ENCODE results near the gene NGFR.
A peak's percentile ranks its signal among the peaks of the same experiment; 100 is the strongest.

The NGFR gene

DNA sequence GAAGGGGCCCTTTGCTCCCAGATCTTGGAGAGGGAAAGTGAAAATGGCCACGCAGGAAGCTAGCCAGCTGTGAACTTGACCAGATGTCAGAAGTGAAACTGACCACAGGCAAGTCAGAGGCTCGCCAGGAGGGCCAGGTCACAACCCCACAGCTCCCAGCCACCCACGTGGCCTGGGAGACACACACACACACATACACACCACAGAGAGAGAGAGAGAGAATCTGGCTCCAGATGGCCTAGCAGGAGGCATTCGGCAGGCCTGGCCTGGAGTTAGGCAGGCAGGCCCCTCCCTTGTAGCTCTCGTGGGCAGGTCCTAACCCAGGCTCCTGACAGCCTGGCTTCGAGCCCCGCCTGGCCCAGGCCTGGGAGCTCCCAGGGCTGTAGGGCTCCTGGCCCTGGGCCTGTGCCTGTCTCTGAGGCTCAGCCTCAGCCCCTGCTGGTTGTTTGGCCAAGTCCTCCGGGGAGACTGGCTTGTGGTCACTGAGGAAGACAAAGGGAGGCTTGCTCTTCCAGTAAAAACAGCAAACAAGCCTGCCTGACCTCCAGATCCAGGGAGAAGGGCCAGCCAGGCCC is 20.2 kb downstream of the NGFR start:
- TF ChIP-seq, protein P1, sequence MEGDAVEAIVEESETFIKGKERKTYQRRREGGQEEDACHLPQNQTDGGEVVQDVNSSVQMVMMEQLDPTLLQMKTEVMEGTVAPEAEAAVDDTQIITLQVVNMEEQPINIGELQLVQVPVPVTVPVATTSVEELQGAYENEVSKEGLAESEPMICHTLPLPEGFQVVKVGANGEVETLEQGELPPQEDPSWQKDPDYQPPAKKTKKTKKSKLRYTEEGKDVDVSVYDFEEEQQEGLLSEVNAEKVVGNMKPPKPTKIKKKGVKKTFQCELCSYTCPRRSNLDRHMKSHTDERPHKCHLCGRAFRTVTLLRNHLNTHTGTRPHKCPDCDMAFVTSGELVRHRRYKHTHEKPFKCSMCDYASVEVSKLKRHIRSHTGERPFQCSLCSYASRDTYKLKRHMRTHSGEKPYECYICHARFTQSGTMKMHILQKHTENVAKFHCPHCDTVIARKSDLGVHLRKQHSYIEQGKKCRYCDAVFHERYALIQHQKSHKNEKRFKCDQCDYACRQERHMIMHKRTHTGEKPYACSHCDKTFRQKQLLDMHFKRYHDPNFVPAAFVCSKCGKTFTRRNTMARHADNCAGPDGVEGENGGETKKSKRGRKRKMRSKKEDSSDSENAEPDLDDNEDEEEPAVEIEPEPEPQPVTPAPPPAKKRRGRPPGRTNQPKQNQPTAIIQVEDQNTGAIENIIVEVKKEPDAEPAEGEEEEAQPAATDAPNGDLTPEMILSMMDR (IDR thresholded peaks at IDR 0.05): no peak
- Mint-ChIP-seq H3K4me1 (peaks cover 65% of the 10 kb centered on the region), H3K36me3 (ENCODE audit: low read depth) (no peaks in the 10 kb centered on the region), H3K27ac (peak overlapping the region; percentile 97), H3K9me3 (no peaks in the 10 kb centered on the region), H3K27me3 (ENCODE audit: low read depth, poor library complexity) (peaks cover 3% of the 10 kb centered on the region), H3K4me3 (peak overlapping the region; percentile 1)
- peak; percentile 68 for DNase-seq

DNA sequence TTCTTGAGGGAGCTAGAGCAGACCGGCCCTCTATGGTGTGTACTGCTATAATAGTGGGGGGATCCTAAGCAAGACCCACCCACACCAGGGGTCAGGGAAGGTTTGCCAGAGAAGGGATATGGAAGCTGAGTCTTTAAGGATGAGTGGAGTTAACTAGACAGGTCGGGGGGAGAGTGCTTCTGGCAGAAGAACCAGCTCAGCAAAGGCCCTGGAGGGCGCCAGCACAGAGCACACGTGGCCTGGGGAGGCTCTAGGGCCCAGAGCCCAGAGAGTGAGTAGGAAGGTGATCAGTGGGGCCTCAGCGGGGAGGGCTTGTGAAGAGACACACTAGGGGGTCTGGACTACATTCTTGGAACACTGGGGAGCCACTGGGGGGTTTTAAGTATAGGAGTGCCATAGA is 21.1 kb downstream of the NGFR start:
- Mint-ChIP-seq H3K36me3 (ENCODE audit: low read depth) (no peaks in the 10 kb centered on the region), H3K4me1 (peaks cover 70% of the 10 kb centered on the region), H3K4me3 (no peak overlapping the region), H3K9me3 (no peaks in the 10 kb centered on the region), H3K27me3 (ENCODE audit: low read depth, poor library complexity) (peaks cover 3% of the 10 kb centered on the region), H3K27ac (peak overlapping the region; percentile 70)
- TF ChIP-seq, protein P1 (IDR thresholded peaks at IDR 0.05): no peak
- no peak for DNase-seq

DNA sequence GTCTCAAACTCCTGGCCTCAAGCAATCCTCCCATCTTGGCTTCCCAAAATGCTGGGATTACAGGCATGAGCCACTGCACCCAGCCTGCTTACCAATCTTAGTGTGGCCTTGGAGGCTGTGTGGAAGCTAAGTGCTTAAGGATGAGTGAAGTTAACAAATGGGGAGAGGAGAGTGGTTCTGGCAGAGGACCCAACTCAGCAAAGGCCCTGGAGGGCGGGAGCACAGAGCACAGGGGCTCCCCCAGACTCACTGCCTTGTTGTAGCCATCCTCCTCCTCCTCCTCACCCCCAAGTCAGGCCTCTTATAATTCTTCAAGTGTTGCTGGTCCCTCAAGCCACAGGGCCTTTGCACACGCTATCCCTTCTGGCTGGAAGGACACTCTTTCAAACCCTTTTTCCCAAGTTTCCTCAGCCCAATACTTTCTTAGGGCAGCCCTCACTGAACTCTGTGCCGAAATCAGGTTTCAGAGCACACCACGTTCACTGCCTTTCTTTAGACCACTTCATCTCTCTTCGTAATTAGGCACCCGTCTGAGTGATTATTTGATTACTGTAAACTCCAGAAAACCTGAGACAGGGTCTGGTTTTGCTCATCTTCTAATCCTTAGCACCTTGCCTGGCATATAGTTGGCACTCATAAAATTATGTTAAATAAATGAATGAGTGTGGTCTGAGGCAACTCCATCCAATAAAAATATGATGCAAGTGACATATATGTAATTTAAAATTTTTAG is 23.4 kb downstream of the NGFR start:
- Mint-ChIP-seq H3K4me3 (no peak overlapping the region), H3K27me3 (ENCODE audit: low read depth, poor library complexity) (peaks cover 11% of the 10 kb centered on the region), H3K9me3 (no peaks in the 10 kb centered on the region), H3K27ac (no peak overlapping the region), H3K36me3 (ENCODE audit: low read depth) (no peaks in the 10 kb centered on the region), H3K4me1 (peaks cover 74% of the 10 kb centered on the region)
- no peak for DNase-seq
- TF ChIP-seq, protein P1 (IDR thresholded peaks at IDR 0.05): no peak

DNA sequence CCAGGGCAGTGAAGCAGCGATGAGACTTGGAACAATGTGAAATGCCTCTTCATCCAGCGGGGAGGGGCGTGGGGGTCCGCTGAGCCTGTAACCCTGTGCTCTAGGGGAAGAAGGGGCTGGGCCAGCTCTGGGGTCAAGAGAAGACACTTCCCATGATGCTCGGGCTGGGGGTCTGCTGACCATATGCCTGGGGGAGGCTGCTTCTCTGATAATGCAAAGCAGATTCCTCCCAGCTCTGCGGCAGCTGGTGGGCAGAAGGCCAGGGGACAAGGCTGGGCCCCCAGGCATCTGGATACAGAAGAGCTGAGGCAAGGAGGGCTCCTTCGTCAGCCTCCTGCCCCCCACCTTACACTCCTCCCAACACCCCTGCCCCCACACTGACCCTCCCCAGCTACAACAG is 24.7 kb downstream of the NGFR start:
- no peaks in the 10 kb centered on the region for H3K9me3 Mint-ChIP-seq
- H3K4me3 Mint-ChIP-seq: no peak overlapping the region
- peak overlapping the region; percentile 30 for H3K27ac Mint-ChIP-seq
- no peaks in the 10 kb centered on the region for H3K36me3 Mint-ChIP-seq (ENCODE audit: low read depth)
- TF ChIP-seq, protein P1 (IDR thresholded peaks at IDR 0.05): no peak
- H3K27me3 Mint-ChIP-seq (ENCODE audit: low read depth, poor library complexity): peaks cover 11% of the 10 kb centered on the region
- DNase-seq: no peak
- H3K4me1 Mint-ChIP-seq: peaks cover 63% of the 10 kb centered on the region

DNA sequence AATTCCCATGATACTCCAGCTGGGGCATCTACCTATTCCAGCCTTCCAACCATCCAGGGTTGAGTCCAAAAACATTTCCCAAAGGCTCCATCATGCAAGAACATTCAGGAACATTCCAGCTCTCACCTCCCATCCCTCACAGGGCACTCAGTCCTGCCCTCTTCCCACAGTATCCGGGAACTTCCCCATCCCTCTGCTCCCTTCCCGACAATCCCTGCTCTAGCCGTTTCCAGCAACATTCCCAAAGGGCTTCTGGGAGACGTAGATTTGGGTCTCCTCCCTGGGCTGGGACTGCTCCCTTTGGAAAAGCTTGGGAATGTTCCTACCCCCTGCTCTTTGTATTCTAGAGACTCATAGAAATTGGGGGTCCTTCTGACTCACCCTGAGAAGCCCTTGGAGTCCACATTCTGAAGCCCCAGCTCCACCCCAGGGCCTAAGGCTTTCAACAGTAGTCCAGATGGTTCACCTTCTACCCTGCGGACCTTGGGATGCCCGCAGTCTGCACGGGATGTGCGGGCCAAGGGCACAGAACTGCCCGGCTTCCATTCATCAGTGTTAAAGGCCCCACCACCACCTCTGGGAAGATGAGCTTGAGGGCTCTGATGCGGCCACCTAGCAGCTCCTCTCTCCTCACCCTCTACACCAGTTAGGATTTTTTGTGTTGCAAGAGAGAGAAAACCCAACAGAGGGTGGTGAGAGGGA is 25.4 kb downstream of the NGFR start:
- DNase-seq: no peak
- H3K36me3 Mint-ChIP-seq (ENCODE audit: low read depth): no peaks in the 10 kb centered on the region
- no peak overlapping the region for H3K27ac Mint-ChIP-seq
- H3K27me3 Mint-ChIP-seq (ENCODE audit: low read depth, poor library complexity): peaks cover 11% of the 10 kb centered on the region
- no peak overlapping the region for H3K4me3 Mint-ChIP-seq
- no peaks in the 10 kb centered on the region for H3K9me3 Mint-ChIP-seq
- H3K4me1 Mint-ChIP-seq: peaks cover 55% of the 10 kb centered on the region
- TF ChIP-seq, protein P1 (IDR thresholded peaks at IDR 0.05): no peak

All from nephron progenitor cell (in vitro differentiated cells).